Measurements from ENCODE around the gene LRCOL1.

The LRCOL1 gene

DNA sequence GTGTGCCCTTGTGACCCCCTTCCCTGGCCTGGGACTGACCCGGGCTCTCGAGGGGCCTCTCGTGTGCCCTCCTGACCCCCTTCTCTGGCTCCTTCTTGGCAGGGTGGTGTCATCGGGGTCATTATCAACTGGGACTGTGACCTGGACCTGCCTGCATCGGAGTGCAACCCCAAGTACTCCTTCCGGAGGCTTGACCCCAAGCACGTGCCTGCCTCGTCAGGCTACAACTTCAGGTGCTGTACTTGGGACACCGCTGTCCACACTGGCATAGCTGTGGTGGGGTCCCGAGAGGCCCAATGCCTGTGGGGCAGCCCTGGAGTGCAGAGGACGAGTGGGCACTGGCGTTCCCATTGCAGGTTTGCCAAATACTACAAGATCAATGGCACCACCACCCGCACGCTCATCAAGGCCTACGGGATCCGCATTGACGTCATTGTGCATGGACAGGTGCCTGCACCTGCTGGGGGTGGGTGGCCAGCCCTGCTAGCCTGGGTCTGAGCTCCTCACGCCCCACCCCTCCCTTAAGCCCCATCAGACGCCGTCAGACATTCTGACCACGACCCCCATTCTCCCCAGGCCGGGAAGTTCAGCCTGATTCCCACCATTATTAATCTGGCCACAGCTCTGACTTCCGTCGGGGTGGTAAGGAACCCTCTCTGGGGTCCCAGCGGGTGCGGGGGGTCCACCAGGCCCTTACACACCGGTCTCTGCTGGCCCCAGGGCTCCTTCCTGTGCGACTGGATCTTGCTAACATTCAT is 10.7 kb upstream of the LRCOL1 start:
- TF ChIP-seq, protein P1, sequence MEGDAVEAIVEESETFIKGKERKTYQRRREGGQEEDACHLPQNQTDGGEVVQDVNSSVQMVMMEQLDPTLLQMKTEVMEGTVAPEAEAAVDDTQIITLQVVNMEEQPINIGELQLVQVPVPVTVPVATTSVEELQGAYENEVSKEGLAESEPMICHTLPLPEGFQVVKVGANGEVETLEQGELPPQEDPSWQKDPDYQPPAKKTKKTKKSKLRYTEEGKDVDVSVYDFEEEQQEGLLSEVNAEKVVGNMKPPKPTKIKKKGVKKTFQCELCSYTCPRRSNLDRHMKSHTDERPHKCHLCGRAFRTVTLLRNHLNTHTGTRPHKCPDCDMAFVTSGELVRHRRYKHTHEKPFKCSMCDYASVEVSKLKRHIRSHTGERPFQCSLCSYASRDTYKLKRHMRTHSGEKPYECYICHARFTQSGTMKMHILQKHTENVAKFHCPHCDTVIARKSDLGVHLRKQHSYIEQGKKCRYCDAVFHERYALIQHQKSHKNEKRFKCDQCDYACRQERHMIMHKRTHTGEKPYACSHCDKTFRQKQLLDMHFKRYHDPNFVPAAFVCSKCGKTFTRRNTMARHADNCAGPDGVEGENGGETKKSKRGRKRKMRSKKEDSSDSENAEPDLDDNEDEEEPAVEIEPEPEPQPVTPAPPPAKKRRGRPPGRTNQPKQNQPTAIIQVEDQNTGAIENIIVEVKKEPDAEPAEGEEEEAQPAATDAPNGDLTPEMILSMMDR (conservative IDR thresholded peaks at IDR 0.05; ENCODE audit: low read depth, low read length) = no peak
- no peak overlapping the region for H3K4me3 ChIP-seq (ENCODE audit: low read depth, low read length)
- DNase-seq (ENCODE audit: low read depth) = no peak

DNA sequence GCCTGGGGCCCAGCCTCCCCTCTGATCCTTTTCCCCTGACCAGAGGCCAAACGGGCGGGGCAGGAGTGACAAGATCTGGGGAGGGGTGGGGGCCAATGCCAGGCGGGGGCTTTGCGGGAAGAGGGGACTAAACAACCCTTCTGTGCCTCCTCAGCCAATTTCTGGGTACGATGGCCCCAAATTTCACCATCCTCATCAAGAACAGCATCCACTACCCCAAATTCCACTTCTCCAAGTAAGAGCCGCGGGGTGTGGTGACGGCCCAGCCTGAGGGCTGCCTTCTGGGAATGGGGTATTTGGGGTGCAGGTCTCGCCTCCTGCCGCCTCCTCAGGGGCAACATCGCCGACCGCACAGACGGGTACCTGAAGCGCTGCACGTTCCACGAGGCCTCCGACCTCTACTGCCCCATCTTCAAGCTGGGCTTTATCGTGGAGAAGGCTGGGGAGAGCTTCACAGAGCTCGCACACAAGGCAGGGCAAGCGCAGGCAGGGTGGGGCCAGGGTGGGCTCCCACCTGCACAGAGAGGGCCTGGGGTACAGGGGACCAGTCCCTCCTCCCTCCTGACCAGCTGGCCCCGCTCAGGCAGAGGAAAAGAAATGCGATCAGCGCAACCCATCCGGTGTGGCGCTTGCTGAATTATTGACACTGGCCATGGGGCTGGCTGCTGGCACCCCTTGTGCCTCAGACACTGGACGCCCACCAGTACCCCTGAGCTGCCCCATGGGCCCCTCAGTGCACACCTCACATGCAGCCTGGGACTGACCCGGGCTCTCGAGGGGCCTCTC is 9.9 kb upstream of the LRCOL1 start:
- no peak overlapping the region for H3K4me3 ChIP-seq (ENCODE audit: low read depth, low read length)
- TF ChIP-seq, protein P1 (conservative IDR thresholded peaks at IDR 0.05; ENCODE audit: low read depth, low read length) = no peak
- no peak for DNase-seq (ENCODE audit: low read depth)

DNA sequence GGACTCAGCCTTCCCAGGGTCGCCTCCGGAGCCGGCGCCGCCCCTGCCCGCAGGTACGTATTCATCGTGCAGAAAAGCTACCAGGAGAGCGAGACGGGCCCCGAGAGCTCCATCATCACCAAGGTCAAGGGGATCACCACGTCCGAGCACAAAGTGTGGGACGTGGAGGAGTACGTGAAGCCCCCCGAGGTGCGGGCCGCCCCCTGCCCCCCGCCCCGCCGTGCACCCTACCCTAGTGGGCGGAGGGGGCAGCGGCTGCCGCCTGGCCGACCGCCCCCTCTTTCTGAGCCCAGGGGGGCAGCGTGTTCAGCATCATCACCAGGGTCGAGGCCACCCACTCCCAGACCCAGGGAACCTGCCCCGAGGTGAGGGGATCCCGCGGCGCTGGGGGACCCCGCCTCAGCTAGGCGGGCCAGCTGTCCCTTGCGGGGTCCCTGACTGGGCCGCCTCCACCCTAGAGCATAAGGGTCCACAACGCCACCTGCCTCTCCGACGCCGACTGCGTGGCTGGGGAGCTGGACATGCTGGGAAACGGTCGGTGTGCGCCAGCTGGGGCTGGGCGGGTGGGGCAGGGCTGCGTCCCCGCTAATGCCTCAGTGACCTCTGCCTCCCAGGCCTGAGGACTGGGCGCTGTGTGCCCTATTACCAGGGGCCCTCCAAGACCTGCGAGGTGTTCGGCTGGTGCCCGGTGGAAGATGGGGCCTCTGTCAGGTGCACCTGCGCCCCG is 9.2 kb upstream of the LRCOL1 start:
- TF ChIP-seq, protein P1 (conservative IDR thresholded peaks at IDR 0.05; ENCODE audit: low read depth, low read length) = no peak
- H3K4me3 ChIP-seq (ENCODE audit: low read depth, low read length) = no peak overlapping the region
- no peak for DNase-seq (ENCODE audit: low read depth)

DNA sequence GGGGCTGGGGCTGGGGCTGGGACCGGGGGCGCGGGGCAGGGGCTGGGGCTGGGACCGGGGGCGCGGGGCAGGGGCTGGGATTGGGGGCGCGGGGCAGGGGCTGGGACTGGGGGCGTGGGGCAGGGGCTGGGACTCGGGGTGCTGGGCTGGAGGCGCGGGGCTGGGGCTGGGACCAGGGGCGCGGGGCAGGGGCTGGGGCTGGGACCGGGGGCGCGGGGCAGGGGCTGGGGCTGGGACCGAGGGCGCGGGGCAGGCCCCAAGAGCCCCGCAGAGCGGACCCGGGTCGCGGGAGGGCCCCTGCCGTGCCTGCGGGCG is 8.6 kb upstream of the LRCOL1 start:
- DNase-seq (ENCODE audit: low read depth) = no peak
- TF ChIP-seq, protein P1 (conservative IDR thresholded peaks at IDR 0.05; ENCODE audit: low read depth, low read length) = no peak
- H3K4me3 ChIP-seq (ENCODE audit: low read depth, low read length) = no peak overlapping the region

DNA sequence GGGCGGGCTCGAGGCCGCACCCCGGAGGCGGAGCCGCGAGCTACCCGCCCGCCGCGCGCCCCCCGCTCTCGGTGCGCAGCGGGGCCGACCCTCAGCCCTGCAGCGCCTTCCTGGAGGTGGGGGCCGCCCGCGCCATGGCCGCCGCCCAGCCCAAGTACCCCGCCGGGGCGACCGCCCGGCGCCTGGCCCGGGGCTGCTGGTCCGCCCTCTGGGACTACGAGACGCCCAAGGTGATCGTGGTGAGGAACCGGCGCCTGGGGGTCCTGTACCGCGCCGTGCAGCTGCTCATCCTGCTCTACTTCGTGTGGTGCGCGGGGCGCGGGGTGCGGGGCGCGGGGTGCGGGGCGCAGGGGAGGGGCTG is 8.3 kb upstream of the LRCOL1 start, which contains the start of gene P2RX2:
TSS of gene P2RX2 (plus strand) at position 94 of the 361 bp plus-strand sequence. CDS start at position 135, 41 bp downstream.
- TF ChIP-seq, protein P1 (conservative IDR thresholded peaks at IDR 0.05; ENCODE audit: low read depth, low read length) = no peak
- H3K4me3 ChIP-seq (ENCODE audit: low read depth, low read length) = no peak within 1 kb of the TSS
- DNase-seq (ENCODE audit: low read depth) = no peak

DNA sequence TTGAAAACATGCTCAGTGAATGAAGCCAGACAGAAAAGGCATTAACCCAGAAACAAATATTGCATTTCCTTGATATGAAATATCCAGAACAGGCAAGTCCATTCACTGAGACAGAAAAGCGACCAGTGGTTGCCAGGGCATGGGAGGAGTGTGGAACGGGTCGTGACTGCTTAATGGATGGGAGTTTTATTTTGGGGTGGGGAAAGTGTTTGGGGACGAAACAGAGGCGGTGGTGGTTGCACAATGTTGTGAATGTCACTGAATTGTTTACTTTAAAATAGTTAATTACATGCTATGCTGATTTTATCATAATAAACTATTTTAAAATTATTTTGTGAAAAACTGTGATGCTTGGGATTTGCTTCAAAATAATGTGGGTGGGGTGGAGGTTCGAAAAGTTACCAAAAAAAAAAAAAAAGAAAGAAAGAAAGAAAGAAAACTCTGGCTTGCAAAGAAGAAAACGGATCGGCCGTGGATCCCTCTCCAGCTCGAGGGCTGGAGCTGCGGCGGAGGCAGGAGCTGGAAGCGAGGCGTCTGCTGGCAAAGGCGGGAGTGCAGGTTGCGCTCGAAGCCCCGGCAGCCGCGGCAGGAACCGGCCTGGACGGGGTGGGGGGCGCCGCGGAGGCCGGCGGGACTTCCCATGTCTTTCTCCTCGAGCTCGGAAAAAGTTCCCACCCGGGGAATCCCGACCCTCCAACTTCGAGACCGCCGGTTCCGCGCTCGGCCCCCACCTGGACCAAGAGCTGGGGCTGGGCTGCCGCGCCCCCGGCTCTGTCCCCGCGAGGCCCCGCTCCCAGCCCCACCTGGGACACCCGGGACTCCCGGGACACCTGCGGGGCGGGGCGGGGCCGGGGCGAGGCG is 7.7 kb upstream of the LRCOL1 start:
- TF ChIP-seq, protein P1 (conservative IDR thresholded peaks at IDR 0.05; ENCODE audit: low read depth, low read length) = no peak
- no peak overlapping the region for H3K4me3 ChIP-seq (ENCODE audit: low read depth, low read length)
- no peak for DNase-seq (ENCODE audit: low read depth)

Data from choroid plexus epithelial cell (primary cell).